IMR-90 (cell line): ENCODE measurements around the gene ITPRIP. TPM values are rescaled to one million over a fixed set of nuclear protein-coding genes. Genes with fewer than 3 reads are reported as not detected.

ENCODE experiments used
- ATAC-seq: fragments of 200-7000 bp; cut with Tn5 transposase; 2 replicates; pipeline ENCODE4 v1.9.1; 2020; ENCODE audit warnings: low read depth, mild to moderate bottlenecking, moderate library complexity
- BruUV-seq: library from RNA; stranded (reverse); fragments of 400-500 nt; replicated peaks from 2 replicates; lab custom pipeline; 2021; lab: Mats Ljungman, UMichigan
- CTCF ChIA-PET: fragments of 300-600 bp; formaldehyde crosslinking; extraction: SDS; loops from one replicate; lab custom pipeline; 2021; ENCODE audit warnings: antibody characterized with exemption; lab: Yijun Ruan, JAX
- POLR2A ChIA-PET: fragments of 300-600 bp; sonication (Branson Sonifier 250); formaldehyde crosslinking; loops from one replicate; lab custom pipeline; 2022; ENCODE audit warnings: antibody characterized with exemption; ENCODE audit not compliant: unreplicated experiment; lab: Charles Lee
- DNase-seq: peaks from one replicate; pipeline ENCODE4 v3.0.0; 2013
- H2AFZ ChIP-seq: replicated peaks from 2 replicates; pipeline ENCODE3; 2013; ENCODE audit warnings: low read length, mild to moderate bottlenecking; ENCODE audit not compliant: poor library complexity
- H2AK5ac ChIP-seq: 2 replicates; pipeline ENCODE4 v1.6.1; 2013; ENCODE audit warnings: low read depth, low read length, inconsistent platforms
- H2AK9ac ChIP-seq: replicated peaks from 2 replicates; pipeline ENCODE3; 2013; ENCODE audit warnings: mild to moderate bottlenecking, low read depth, low read length, moderate library complexity; ENCODE audit not compliant: poor library complexity
- H2BK120ac ChIP-seq: 2 replicates; pipeline ENCODE4 v1.6.1; 2013; ENCODE audit warnings: low read depth, low read length, inconsistent platforms
- H2BK15ac ChIP-seq: 3 replicates; pipeline ENCODE4 v1.6.1; 2013; ENCODE audit warnings: low read depth, low read length, inconsistent platforms
- H2BK20ac ChIP-seq: 2 replicates; pipeline ENCODE4 v1.6.1; 2013; ENCODE audit warnings: low read depth, mild to moderate bottlenecking, inconsistent platforms, low read length, moderate library complexity
- H2BK5ac ChIP-seq: 2 replicates; pipeline ENCODE4 v1.6.1; 2013; ENCODE audit warnings: mild to moderate bottlenecking, low read depth, low read length, inconsistent platforms; ENCODE audit not compliant: poor library complexity, severe bottlenecking
- H3K14ac ChIP-seq: replicated peaks from 2 replicates; pipeline ENCODE4 v1.6.1; 2013; ENCODE audit warnings: low read depth, low read length, inconsistent platforms
- H3K18ac ChIP-seq: 2 replicates; pipeline ENCODE4 v1.6.1; 2013; ENCODE audit warnings: low read depth, low read length, control low read depth
- H3K23ac ChIP-seq: 2 replicates; pipeline ENCODE4 v1.6.1; 2013; ENCODE audit warnings: low read depth, low read length, inconsistent platforms
- H3K27ac ChIP-seq: 2 replicates; pipeline ENCODE4 v1.5.1; 2013; ENCODE audit warnings: mild to moderate bottlenecking, control low read depth, low read length; ENCODE audit not compliant: insufficient read depth
- H3K27me3 ChIP-seq: 2 replicates; pipeline ENCODE4 v1.6.1; 2013; ENCODE audit warnings: low read length; ENCODE audit not compliant: control insufficient read depth, insufficient read depth
- H3K36me3 ChIP-seq: 2 replicates; pipeline ENCODE4 v1.6.1; 2013; ENCODE audit warnings: low read length, mixed read lengths; ENCODE audit not compliant: control insufficient read depth, insufficient read depth
- H3K4ac ChIP-seq: 2 replicates; pipeline ENCODE4 v1.6.1; 2013; ENCODE audit warnings: low read depth, low read length, inconsistent platforms
- H3K4me1 ChIP-seq: 2 replicates; pipeline ENCODE4 v1.6.1; 2013; ENCODE audit warnings: low read length, mixed read lengths; ENCODE audit not compliant: control insufficient read depth, insufficient read depth
- H3K4me2 ChIP-seq: 2 replicates; pipeline ENCODE4 v1.6.1; 2013; ENCODE audit warnings: low read depth, mild to moderate bottlenecking, control low read depth, low read length, moderate library complexity
- H3K4me3 ChIP-seq: 2 replicates; pipeline ENCODE4 v1.5.1; 2013; ENCODE audit warnings: low read depth, mild to moderate bottlenecking, control low read depth, low read length, moderate library complexity; ENCODE audit not compliant: insufficient read depth
- H3K56ac ChIP-seq: 2 replicates; pipeline ENCODE4 v1.6.1; 2013; ENCODE audit warnings: low read length, inconsistent platforms; ENCODE audit not compliant: insufficient read depth; ENCODE audit errors: extremely low read depth
- H3K79me1 ChIP-seq, 2 experiments: 2 replicates each; pipeline ENCODE4 v1.6.1; 2013; ENCODE audit warnings: low read length in 2 of 2, inconsistent platforms in 1 of 2, low read depth in 1 of 2
- H3K9ac ChIP-seq: 2 replicates; pipeline ENCODE4 v1.6.1; 2013; ENCODE audit warnings: low read depth, low read length, control low read depth
- H3K9me1 ChIP-seq: 2 replicates; pipeline ENCODE4 v1.6.1; 2013; ENCODE audit warnings: low read length, inconsistent platforms; ENCODE audit not compliant: insufficient read depth
- H3K9me3 ChIP-seq: 2 replicates; pipeline ENCODE4 v1.6.1; 2013; ENCODE audit warnings: low read length; ENCODE audit not compliant: control insufficient read depth, insufficient read depth
- H4K20me1 ChIP-seq: 2 replicates; pipeline ENCODE4 v1.6.1; 2013; ENCODE audit warnings: low read length, inconsistent platforms; ENCODE audit not compliant: insufficient read depth
- H4K5ac ChIP-seq: 2 replicates; pipeline ENCODE4 v1.6.1; 2013; ENCODE audit warnings: mild to moderate bottlenecking, low read depth, low read length, control low read depth
- H4K8ac ChIP-seq, 2 experiments: 2 replicates each; pipeline ENCODE4 v1.6.1; 2013; ENCODE audit warnings: low read depth in 2 of 2, low read length in 2 of 2, control low read depth in 1 of 2, inconsistent platforms in 1 of 2
- H4K91ac ChIP-seq: 2 replicates; pipeline ENCODE4 v1.6.1; 2013; ENCODE audit warnings: low read depth, low read length, inconsistent platforms; ENCODE audit not compliant: insufficient read depth
- CEBPB ChIP-seq: IDR thresholded peaks from 2 replicates; pipeline ENCODE4 v1.6.1; 2012; ENCODE audit warnings: low read depth, low read length, improper control_type of control experiment
- MAFK ChIP-seq: IDR thresholded peaks from 2 replicates; pipeline ENCODE4 v1.6.1; 2012; ENCODE audit warnings: low read depth, low read length, improper control_type of control experiment
- NFE2L2 ChIP-seq: fragments of 150-350 bp; IDR thresholded peaks from 2 replicates; pipeline ENCODE4 v1.6.1; 2016; ENCODE audit warnings: low read depth, mild to moderate bottlenecking, low read length
- POLR2A ChIP-seq: IDR thresholded peaks from 2 replicates; pipeline ENCODE4 v1.6.1; 2012; ENCODE audit warnings: mild to moderate bottlenecking, low read depth, low read length
- WGBS, 2 experiments: methylation state at CpG; one replicate each; pipeline versions ENCODE4 v1.1.5 to v1.1.7; 2013; ENCODE audit warnings: missing lambda C conversion rate in 2 of 2; ENCODE audit not compliant: insufficient read length in 1 of 2; ENCODE audit errors: extremely low coverage in 2 of 2; 5-methylcytosine and 5-hydroxymethylcytosine counted together
- dilution Hi-C: fragments of 300-500 bp; cut with HindIII; formaldehyde crosslinking; loops from one replicate; pipeline ENCODE4 v1.14.3; 2018; ENCODE audit warnings: low sequenced_read_pairs; ENCODE audit not compliant: unreplicated experiment
- in situ Hi-C: fragments of 300-500 bp; cut with MboI; formaldehyde crosslinking; loops from 3 replicates; pipeline ENCODE4 v1.14.3; 2019; ENCODE audit warnings: low sequenced_read_pairs, inconsistent platforms, mixed read lengths
- intact Hi-C: fragments of 100-400 bp; cut with micrococcal nuclease; formaldehyde crosslinking; loops from 2 replicates; pipeline ENCODE4 v1.10.0; 2022
- polyA plus RNA-seq, 3 experiments: library from polyadenylated mRNA; depleted of rRNA; stranded (reverse); fragments of >200 nt; gene quantifications; 2 replicates each; pipeline ENCODE4 v1.2.3, GENCODE V29; 2012; ENCODE audit warnings: low replicate concordance in 1 of 3
- total RNA-seq: library from RNA; depleted of rRNA; stranded (reverse); fragments of >200 nt; gene quantifications from 2 replicates; pipeline ENCODE4 v1.2.3, GENCODE V29; 2012

ITPRIP gene
- total and polyA plus RNA-seq, 2 of the 4 experiments (the other 2 are of a cell fraction) = 7.5 to 31.9 TPM

GRCh38 chr10:104321226-104321625 is 17.0 kb downstream of the ITPRIP start:
- no peak overlapping the region for H2BK5ac ChIP-seq
- no peaks in the 10 kb centered on the region for H3K9me3 ChIP-seq
- DNase-seq = no peak
- H3K14ac ChIP-seq = no peak overlapping the region
- no peak overlapping the region for H3K4me3 ChIP-seq
- H4K8ac ChIP-seq = no peak overlapping the region; a peak in 1 of 4 replicates
- in situ Hi-C loops (no loop called here), dilution Hi-C loops (no loop called here), intact Hi-C loops (no loop called here)
- TF ChIP-seq POLR2A (0 out of 2 replicates have a peak, but pooled peaks have one; percentile 1), MAFK (no peak), NFE2L2 (no peak), CEBPB (no peak)
- no peak overlapping the region for H3K9ac ChIP-seq
- H3K27ac ChIP-seq = no peak overlapping the region
- H3K56ac ChIP-seq = no peak overlapping the region
- no peak overlapping the region for H2AK9ac ChIP-seq
- no peak overlapping the region for H2BK120ac ChIP-seq
- H3K4me1 ChIP-seq = peaks cover 43% of the 10 kb centered on the region
- ATAC-seq = no peak
- H3K9me1 ChIP-seq = peaks cover 68% of the 10 kb centered on the region
- no peak overlapping the region for H4K5ac ChIP-seq
- WGBS, 2 experiments = no CpG with 5 or more reads among the region's 6 CpGs
- H3K79me1 ChIP-seq = peaks cover 10 to 92% of the 10 kb centered on the region in 2 experiments
- no peak overlapping the region for H2BK20ac ChIP-seq
- H2AK5ac ChIP-seq = no peak overlapping the region
- H3K27me3 ChIP-seq = no peaks in the 10 kb centered on the region
- H3K18ac ChIP-seq = no peak overlapping the region
- H3K4me2 ChIP-seq = no peak overlapping the region
- peaks cover 98% of the 10 kb centered on the region for H4K20me1 ChIP-seq
- H4K91ac ChIP-seq = no peak overlapping the region
- H3K23ac ChIP-seq = no peak overlapping the region
- no peaks in the 10 kb centered on the region; the same call in 1 of the 2 replicates for H3K36me3 ChIP-seq
- BruUV-seq = no TSS peak
- H3K4ac ChIP-seq = no peak overlapping the region
- CTCF ChIA-PET = interaction anchor here (0.7 to 1.1 kb wide), 3 partner anchors 11 to 15 kb away, joined by 3 read pairs; no protein-coding TSS in a partner anchor
- H2BK15ac ChIP-seq = no peak overlapping the region
- H2AFZ ChIP-seq = no peak overlapping the region
- POLR2A ChIA-PET = interaction anchor here (1.3 kb wide), 1 partner anchor 9 kb away, joined by 3 read pairs; no protein-coding TSS in a partner anchor
